MV-4-11 (cell line): ENCODE results near the gene NXNL2.
A peak's percentile ranks its signal among the peaks of the same experiment; 100 is the strongest.

Experiments
- DNase-seq: peaks from one replicate; lab custom pipeline; 2025; lab: John Stamatoyannopoulos, UW

Gene NXNL2

DNA sequence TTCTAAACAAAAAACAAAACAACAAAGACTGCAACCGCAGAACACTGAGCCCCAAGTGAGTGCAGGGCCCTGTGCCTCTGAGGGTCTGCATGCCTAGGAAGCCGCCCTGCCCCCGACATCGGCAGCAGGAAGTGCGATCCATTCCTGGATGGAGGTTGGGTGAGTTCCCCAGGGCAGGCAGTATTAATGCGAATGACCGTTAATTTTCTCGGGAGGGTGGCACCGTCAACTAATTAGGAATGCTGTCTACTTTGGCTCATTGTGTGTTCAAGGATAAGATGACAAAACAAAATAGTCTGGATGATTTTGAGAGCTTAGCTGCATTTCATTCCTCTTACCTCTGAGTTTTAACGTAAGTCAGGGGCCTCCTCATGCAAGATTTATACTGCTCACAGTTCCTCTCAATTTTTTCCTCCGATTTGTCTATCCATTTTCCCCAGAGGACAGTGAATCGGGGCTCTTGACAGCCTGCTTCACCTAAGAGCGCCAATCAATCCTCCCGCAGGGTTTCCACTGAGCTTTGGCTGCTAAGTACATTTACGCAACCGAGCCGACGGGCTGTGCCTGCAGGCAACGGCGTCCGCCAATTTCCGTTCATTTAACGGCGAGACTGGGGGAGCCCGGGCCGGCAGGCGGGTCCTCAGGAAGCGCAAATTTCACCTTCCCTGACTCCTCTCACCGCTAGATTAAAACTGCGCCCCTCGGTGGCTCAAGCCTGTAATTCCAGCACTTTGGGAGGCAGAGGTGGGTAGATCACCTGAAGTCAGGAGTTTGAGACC is 2.9 kb upstream of the NXNL2 start:
- peak; percentile 72 for DNase-seq

DNA sequence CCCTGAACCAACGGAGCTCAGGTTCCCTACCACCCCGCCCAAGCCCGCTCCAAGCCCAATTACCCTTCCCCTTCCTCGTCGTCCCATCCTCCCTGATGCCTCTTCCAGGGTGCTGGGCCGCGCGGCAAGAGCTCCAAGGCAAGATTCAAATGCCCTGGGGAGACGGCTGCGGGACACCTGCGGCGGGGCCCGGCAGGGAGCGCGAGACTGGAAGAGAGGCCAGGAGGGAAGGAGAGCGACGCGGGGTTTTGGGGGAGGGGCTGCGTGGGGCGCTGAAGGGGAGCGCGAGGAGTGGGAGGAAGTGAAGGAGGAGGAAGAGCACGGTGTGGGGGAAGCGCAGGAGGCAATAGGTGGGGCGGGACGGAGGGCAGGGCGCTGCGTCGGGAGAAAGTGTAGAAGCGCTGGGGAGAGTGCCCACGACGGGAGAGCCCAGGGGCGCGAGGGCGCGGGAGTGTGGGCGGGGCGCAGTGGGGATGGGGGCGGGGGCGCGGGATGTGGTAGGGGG is 975 bp upstream of the NXNL2 start:
- no peak for DNase-seq

DNA sequence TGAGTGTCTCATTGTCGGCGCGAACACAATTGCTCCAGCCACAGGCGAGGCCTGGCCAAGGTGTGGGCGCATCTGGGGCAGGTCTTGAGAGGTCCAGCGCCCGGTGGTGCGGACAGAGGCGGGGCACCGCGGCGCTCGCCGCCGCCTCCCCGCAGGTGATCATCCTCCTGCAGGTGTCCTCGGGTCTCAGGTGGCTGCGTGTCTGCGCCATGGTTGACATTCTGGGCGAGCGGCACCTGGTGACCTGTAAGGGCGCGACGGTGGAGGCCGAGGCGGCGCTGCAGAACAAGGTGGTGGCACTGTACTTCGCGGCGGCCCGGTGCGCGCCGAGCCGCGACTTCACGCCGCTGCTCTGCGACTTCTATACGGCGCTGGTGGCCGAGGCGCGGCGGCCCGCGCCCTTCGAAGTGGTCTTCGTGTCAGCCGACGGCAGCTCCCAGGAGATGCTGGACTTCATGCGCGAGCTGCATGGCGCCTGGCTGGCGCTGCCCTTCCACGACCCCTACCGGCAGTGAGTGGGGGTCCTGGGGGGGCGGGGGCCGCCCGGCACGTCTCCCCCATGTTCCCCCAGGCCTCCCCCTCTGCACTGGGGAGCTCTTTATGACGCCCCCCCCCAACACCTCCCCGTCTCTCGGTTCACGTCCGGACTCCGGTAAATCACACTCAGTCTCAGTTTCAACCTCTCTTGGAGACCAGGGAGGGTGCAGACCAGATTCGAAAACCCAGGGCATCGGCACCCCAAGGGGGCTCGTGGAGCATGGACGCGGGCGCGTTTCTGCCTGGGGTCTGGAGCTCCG is 446 bp downstream of the NXNL2 start:
- no peak for DNase-seq

DNA sequence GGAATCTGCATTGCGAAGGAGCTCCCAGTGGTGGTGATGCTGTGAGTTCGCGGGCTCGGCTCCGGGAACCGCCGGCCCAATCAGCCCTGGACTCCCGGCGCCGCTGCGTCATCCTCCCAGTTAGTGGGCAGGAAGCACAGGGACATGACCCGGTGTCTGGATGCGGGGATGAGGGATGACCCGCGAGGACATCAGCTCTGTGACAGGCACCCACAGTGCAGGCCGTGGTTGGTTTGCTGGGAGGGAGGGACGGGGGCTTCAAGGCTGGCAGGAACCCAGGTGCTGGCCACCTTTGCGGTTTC is 996 bp downstream of the NXNL2 start:
- DNase-seq: no peak

DNA sequence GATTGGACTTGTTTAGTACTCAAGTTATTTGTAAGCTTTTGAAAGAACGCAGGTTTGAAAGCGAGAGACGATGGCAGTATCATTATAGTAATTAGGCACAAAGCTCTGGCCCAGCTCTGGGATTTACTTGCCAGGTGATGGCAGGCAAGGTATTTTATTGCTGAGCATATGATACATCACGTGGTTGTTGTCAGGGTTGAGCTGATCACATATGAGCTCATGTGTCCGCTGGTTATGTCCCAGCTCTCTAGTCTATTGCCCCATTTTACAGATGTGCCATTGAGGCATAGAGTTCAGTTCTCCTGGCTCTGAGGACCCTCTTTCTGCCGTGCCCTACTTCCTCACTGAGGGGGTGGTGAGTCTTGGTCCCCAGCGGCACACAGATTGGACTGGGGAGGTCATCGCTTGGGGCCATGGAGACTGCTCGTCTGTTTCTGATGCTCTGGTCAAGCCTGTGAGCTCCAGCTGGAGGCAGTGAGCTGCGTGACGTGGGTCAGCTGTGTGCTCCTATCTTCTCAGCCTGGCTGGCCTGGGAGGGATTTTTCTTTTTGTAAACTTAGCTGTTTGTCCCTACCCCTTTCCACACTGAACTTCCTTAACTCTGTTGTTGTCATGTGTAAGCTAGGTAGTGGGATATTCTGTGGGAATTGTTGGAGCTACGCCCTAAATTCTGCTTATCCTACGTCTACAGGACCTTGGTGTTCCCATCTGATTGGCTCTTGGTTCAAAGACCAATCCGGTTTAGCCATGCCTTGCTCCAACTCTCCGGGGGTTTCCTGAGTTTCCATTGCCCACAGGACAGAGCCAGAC is 2.2 kb downstream of the NXNL2 start:
- DNase-seq: no peak

DNA sequence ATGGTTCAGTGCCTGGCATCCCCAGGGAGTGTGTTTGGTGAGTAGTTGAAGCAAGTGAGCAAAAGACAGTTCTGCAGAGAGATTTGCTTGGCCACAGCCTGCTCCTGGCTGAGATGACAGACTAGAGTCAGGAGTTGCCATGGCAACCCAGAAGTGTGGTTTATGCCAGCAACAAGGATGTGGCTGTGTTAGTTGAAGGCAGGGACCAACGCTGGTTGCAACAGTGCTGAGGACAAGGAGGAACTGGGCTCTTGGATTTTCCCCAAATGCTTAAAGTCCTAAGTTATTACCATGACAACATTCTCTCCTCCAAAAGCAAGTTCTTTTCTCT is 2.7 kb downstream of the NXNL2 start:
- peak; percentile 99 for DNase-seq

DNA sequence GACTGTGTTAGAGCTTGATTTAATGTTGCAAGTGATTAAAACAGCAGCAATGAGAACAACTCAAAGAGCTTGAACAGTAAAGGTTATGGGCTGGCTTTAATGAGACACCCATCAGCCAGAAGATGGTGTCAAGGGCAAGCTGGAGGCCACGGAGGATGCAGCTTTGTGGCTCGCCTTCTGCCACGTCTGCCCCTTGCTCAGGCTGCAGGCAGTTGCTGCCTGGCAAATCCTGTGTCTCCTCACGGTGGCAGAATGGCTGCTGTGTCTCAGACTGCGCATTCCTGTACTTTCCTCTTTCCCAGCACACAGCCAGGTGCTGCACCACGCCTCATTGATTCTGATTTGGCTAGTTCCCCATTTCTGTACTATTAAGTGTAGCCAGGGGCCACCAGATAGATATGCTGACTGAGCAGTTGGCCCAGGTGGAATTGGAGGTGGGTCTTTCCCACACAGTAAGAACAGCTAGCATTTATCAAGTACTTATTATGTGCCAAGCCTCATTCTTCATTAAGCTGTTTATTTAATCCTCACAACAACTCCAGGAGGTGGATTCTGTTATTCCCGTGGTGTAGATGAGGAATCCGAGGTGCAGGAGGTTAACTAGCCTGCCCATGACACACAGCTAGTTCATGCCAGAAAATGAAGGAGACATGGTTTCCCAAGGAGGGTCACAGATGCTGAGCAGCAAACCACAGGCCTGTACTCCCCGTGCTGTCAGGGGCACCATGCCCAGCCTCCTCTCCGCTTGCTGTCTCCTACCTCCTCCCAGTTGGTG is 3.5 kb downstream of the NXNL2 start:
- no peak for DNase-seq

DNA sequence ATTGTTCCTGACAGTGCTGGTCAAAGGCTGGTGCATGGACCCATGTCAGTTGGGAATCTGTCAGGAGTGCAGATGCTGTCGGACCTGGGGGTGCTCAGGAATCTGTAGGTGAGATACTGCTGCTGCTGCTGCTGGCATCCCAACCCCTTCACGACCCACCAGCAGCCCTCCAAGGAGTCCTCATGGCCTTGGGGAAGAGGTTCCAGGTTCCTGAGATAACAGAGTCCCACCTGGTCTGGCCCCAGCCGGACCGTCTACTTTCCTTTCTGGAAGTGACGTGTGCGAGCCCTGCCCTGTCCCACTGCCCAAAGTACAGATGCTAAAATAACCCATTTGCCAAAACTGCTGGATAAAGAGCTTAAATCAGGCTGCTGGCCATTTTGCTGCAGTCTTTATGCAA is 4.3 kb downstream of the NXNL2 start:
- no peak for DNase-seq

DNA sequence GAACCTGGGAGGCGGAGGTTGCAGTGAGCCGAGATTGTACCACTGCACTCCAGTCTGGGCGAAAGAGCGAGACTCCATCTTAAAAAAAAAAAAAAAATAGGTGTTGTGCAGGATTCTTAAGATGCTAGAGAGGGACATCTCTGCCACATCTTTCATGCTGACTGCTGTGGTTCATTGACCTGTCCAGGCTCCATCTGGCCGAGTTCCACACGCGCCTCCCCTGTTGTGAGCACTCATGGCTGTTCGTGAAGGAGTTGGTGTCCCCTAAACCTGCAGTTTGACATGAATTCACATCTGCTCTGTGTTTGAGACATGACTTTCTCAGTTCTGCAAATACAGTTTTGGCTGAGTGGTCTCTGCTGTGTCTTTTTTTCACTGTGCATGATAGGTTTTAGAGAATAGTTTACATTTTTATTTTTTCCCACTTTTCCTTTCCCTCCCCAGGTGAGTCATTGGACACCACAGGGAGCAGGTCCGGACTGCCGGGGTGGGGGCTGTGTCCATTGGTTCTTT is 5.3 kb downstream of the NXNL2 start:
- no peak for DNase-seq

DNA sequence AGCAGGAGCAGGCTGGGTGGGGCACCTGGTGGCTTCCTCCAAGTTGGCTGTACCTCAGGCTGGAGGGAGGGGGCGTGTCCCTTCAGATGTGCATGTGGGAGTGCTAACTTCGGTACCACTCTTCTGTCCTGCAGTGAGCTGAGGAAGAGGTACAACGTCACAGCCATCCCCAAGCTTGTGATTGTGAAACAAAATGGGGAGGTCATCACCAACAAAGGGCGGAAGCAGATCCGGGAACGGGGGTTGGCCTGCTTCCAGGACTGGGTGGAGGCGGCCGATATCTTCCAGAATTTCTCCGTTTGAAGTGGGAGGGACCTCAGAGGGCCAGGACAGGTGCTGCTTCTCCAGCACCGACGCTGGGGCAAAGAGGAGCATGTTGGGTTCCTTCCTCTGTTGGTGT is 9.3 kb downstream of the NXNL2 start:
- peak; percentile 49 for DNase-seq

DNA sequence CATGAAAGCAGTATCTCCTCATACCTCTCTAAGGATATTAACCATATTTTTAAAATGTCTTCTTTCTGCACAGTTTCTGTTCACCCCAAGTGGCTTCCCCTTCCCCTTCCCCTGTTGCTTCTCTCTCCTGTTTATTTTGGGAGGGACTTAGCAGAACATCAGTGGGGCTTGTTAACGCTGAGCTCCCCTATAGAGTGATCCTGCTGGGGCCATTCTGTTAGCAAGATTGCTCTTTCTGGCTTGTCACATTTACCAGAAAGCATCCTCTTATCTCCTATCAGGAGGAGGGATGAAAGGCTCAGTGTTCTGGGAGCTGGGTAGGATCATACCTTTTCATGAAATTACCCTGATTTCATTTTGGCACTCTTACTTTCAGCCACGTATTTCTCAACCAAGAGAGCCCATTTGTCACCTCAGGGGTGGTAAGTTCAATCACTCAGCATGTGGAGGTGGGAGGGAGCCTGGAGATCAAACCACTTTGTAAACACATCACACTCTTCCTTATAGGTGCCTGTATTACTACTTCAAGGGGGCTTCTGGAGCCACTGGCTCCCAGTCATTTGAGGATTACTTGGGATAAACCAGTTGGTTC is 16.7 kb downstream of the NXNL2 start:
- DNase-seq: no peak

DNA sequence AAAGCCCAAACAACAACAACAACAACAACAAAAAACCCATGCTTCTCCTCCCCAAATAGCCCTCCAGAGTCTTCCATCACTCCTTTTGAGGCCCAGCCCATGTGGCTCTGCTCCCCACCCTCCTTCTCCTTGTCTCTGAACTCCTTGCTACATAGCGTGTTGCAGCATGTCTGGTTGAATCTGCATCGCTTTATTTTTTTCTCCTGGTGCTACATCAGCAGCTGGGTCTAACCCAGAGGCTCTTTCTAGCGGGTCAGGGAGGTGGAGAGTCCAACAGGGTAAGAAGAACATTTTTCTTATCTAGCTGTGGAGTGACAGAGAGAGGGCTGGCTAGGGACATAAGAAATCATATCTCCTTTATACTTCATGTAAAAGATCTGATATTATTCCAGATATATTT is 18.4 kb downstream of the NXNL2 start:
- DNase-seq: no peak

DNA sequence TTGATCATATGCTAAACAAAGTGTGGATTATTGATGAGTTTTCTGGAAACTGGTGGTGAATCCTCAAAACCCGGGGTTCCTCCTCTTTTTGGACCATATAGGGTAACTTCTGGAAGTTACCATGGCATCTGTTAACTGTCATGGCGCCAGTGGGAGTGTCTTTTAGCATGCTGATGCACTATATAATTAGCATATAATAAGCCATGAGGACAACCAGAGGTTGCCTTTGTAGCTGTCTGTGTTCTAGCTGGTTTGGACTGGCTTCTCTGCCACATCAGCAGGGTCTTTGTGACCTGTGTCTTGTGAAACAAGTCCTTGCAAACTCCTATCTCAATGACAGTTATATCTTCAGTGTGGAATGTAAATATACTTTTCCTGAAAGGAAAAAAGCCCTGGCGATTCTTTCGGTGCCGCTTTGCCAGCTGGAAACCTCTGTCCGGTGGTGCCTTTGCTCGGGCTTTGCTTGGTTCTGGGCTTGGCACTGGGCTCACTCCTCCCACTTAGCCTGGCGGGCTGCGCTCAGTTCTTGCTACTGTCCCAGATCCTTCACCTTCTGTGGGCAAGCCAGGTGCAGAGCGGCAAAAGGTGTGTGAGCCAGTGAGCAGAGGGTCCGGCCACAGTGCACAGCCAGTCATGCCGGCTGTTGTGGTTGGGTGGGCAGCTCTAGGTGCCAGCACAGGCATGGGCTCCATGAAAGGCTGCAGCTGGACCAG is 20.4 kb downstream of the NXNL2 start:
- DNase-seq: no peak

DNA sequence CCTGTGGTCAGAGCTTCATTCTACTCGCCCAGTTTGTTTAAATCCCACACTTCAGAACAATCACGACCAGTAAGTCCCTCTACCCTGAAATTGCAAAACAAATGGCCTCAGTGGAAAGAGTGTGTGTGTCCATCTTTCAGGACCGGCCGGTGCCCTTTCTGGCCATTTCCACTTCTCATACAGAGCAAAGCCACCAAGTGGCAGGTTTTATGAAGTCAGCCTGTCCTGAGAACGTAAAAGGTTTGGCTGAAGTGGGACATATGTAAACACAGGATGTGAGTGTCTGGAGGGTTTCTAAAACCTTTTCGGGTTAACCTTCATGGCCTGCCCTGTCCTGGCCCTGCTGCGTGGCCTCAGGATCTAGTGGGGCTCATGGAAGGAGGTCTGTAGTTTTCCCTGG is 24.7 kb downstream of the NXNL2 start:
- no peak for DNase-seq

DNA sequence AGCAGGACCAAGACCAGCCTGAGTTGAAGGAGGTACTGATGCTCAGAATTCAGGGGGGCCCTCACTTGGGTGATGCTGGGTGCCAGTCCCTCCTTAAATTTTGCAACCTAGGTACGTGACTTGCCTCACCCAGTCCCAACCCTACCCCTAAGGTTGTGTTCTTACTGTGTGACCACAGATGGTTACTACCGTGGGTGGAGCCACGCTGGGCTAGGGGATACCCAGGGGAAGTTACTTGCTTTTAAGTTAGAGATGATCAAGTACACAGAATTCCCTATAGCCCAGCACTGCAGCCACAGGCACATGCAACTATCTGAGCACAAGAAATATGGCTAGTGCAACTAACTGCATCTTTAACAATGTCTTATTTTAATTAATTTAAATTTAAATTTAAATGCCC is 32.9 kb downstream of the NXNL2 start:
- DNase-seq: no peak

DNA sequence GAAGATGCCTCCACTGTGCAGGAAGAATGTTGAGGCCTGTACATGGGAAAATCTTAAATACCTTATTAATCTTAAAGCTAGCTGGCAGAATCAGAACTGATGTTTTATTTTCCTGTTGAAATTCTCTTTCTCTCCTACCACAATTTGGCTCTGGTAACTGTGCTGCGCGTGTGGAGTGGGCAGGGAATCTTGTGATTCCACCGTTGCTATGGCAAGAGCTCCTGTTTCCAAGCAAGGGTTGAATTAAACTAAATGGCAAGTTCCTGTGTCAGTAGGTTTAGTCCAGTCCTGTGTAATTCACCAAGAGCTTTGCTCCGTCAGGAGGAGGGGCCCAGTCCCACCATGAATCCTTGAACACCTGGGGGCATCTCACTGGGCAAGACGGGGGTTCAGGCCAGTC is 36.4 kb downstream of the NXNL2 start:
- DNase-seq: no peak

DNA sequence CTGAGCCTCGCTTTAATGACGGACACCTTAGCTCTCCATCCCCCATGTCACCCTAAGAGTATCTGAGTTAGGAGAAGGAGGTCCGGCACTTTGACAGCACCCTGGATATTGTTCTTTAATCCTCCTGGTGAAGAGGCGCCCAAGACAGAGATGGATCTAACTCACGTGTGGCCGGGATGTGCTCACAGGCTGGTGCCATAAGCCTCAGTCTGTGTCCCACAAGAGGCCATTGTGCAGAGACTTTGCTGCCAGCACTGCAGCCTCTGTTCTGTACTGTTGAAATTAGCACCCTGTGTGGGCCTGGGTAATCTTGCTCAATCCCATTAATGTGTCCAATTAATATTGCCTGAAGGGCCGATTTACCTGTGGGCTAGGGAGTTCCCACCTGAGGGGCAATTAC is 37.7 kb downstream of the NXNL2 start:
- no peak for DNase-seq

DNA sequence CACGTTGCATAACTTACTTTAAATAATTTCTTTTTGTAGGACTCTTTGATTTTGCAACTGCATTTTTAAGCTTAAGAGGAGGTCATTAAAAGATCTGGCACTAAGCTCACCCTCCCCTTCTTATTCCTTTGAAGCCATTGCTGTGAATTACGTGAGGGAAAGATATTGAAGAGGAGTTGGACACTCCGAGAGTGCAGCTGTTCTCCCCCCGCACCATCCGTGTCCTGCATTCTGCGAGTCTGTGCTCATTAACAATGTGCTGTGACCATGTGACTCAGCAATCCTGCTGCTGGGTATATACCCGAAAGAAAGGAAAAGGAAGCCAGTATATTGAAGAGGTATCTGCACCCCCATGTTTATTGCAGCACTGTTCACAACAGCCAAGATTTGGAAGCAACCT is 40.0 kb downstream of the NXNL2 start:
- peak; percentile 32 for DNase-seq

DNA sequence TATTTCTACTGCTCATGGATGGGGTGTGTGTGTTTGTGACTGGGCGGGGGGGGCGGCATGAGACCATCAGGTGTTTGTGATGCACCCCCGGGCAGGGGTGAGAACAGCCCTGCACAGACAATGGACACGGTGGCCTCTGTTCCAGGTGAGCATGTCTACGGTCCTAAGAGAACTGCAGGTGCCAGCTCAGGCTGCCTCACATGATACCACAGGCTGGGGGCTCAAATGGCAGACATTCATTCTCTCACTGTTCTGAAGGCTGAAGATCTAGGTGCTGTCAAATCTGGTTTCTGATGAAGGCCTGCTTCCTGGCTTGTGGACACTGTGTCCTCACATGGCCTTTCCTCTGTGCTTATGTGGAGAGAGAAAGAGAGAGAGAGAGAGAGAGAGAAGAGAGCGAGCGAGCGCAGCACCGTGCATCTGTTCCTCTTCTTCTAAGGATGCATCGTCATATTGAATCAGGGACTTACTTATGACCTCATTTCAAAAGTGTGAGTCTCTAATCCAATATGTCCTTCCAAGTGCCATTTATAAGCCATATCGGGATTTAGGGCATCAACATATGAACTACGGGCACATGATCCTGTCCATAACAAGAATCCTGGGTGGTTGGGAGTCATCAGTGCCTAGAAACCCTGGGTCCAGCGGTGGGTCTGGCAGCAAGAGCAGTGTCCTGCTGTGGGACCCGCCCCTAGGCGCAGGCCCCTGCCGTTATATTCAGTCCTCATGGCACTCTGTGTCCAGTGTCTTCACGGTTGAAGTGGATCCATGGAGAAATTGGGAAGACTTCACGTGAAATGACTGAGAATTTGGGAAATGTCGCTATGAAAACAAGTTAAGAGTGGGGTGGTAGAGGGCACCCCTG is 42.5 kb downstream of the NXNL2 start:
- DNase-seq: peak; percentile 39
